GM18951 (cell line): ENCODE measurements around the gene ZSWIM2.

Experiments
- POLR2A ChIP-seq: IDR thresholded peaks from 4 replicates; pipeline ENCODE4 v1.6.1; 2011; ENCODE audit warnings: mild to moderate bottlenecking; ENCODE audit not compliant: insufficient read length, insufficient read depth; ENCODE audit errors: extremely low read depth
- in situ Hi-C: fragments of 300-500 bp; cut with MboI; formaldehyde crosslinking; loops from one replicate; pipeline ENCODE4 v1.12.0; 2022; ENCODE audit warnings: low sequenced_read_pairs, mixed read lengths, inconsistent platforms; ENCODE audit not compliant: unreplicated experiment

The ZSWIM2 gene, protein sequence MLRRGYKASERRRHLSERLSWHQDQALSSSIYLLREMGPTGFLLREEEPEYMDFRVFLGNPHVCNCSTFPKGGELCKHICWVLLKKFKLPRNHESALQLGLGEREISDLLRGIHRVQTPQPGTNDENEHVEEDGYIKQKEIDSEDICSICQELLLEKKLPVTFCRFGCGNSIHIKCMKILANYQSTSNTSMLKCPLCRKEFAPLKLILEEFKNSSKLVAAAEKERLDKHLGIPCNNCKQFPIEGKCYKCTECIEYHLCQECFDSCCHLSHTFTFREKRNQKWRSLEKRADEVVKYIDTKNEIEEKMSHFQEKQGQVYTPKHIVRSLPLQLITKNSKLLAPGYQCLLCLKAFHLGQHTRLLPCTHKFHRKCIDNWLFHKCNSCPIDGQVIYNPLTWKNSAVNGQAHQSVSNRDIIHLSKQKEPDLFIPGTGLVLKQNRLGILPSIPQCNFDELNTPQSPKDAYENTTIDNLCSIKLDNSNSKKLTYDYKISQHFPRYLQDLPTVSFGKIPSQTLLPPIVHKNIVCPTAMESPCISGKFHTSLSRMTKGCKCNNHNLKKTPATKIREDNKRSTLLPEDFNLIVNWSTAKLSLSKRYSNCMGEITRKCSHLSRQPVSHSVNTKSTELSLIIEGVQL

DNA sequence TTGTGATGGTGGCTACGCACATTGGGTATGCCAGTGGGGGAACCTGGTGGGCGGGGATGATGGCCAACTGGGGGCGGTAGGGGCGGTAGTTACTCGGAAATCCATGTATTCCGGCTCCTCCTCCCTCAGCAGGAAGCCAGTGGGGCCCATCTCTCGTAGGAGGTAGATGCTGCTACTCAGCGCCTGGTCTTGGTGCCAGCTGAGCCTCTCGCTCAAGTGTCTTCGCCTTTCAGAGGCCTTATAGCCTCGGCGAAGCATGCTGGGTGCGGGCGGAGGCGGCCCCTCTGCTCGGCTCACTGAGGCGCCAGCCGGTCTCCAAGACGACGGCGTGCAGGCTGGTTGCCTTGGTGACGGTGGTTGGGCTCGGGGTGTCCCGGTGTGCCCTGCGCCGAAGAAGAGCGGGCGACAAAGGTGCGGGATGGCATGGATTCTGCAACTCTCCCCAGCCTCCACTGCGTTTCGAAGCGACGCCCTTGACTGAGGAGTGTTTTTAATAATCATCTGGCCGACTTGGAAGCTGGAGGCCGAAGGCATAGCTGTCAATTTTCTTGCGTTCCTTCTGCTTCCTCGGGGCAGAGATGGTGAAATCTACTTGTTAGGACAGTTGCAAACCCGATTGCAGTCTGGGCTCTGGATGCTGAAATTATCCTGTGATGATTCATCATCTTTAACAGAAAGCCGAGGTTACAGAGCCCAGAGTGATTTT lies at the start of gene ZSWIM2:
ZSWIM2 (minus strand) TSS at position 298 of the 706 bp plus-strand sequence; CDS start at position 258, 40 bp downstream.
- TF ChIP-seq POLR2A: no peak
- in situ Hi-C loops: no loop called here

DNA sequence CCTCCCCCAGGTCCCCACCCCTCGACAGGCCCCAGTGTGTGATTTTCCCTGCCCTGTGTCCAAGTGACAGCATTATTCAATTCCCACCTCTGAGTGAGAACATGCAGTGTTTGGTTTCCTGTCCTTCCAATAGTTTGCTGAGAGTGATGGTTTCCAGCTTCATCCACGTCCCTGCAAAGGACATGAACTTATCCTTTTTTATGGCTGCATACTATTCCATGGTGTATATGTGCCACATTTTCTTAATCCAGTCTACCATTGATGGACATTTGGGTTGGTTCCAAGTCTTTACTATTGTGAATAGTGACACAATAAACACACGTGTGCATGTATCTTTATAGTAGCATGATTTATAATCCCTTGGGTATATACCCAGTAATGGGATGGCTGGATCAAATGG lies 47.2 kb upstream of the ZSWIM2 start:
- in situ Hi-C loops: loop anchor here (25.0 kb wide), 1 partner anchor 566 kb away; no protein-coding TSS in a partner anchor

DNA sequence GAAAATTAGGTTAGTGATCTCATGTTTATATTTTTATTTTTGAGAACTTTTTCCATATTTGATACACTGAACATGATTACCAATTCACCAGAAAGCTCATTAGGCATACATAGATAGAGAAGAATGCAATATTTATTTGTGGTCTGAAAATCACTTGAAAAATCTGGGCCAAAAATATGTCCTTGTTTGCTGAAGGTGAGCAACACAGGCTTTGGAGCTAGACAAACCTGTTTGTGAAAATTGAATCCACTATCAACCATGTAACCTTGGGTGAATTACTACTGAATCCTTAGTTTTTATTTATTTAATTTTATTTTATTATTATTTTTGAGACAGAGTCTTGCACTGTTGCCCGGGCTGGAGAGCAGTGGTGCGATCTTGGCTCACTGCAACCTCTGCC lies 46.5 kb upstream of the ZSWIM2 start:
- in situ Hi-C loops: loop anchor here (25.0 kb wide), 1 partner anchor 567 kb away; no protein-coding TSS in a partner anchor
- no peak for TF ChIP-seq POLR2A

DNA sequence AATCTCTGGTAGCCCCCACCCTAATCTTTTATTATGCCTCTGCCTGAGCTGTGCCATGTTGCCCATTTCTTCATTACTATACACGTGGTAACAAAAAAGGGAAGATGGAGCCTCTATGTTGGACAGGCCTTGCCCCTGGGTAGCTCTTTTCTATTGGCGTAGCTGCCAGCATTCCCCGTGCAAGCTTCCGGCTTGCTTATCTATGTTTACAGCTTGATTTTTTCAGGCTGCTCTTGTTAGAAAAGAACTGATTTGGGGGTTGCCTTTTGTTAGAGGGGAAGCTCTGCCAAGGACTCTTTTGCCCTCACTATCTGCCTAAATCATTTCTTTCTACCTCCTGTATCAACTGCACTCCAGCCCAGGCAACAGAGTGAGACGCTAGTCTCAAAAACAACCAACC lies 45.5 kb upstream of the ZSWIM2 start:
- in situ Hi-C loops: loop anchor here (25.0 kb wide), 1 partner anchor 568 kb away; no protein-coding TSS in a partner anchor
- TF ChIP-seq POLR2A: no peak

DNA sequence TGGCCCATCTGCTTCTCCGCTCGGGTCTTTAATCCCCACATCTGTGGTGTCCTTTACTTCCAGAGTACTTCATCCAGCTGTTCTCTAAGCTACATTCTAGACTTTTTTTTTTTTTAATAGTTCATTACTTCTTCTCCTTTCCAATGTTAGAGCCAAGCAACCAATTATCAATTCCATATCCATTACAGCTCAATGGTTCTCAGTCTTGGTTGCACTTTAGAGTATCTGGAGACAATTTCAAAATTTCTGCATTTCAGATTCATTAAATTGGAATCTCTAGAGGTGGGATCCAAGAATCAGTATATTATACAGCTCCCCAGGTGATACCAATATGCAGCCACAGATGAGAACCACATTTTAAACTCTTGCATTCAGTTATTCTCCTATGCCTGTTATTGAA lies 43.9 kb upstream of the ZSWIM2 start:
- in situ Hi-C loops: loop anchor here (25.0 kb wide), 1 partner anchor 569 kb away; no protein-coding TSS in a partner anchor

DNA sequence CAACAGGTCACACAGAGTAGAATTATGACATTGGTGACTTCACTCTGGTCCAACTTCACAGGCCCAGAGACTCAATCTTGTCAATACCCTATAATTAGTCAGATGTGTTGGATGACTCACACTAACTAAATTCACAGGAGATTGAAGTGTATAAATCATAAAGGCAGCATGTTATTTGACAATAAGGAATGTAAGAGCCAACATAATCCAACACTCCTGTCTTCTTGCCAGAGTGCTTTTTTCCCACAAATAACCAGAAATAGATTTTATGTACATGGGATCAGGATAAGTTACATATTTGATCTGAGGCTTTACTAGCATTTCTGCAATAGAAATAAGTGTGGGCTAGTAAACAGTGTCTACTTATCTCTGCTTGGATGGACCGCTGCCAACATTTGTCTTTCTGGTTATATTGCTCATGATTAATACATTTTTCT lies 42.2 kb upstream of the ZSWIM2 start:
- TF ChIP-seq POLR2A: no peak
- in situ Hi-C loops: loop anchor here (25.0 kb wide), 1 partner anchor 571 kb away; no protein-coding TSS in a partner anchor

More for the DNA sequence above, 43.9 kb upstream of the ZSWIM2 start:
- TF ChIP-seq POLR2A: no peak

DNA sequence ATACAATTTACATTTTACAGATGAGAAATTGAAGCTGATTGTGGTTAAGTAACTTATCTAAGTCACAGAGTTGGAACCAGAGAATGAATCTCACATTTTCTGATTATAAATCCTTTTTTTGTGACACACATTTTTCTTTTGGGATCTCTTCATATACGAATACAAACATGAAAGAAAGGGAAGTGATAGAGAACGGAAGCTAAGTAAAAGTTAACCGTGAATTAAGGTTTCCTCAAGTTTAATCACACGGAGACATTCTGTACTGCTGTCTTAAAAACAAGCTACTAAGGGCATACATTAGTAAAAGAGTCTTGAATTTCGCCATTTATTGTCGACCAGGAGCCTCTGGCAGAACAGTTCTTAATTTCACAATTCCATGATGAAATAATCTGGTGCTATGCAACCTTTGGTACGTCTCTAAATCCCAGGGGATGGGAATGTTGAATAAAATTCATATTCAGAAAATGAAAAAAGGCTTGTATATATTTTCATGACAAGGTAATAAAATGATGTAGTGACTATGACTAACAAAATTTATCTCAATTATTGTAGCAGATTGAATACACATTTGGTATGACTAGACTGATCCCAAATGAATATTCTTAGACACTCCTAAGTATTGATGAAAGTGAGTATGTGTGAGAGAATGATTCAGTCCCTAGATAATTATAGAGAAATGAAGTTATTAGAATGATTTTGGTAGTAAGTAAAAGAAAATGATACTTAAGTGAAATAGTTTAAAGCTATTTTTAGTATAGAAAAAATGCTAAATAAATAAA lies 40.3 kb upstream of the ZSWIM2 start:
- no peak for TF ChIP-seq POLR2A
- in situ Hi-C loops: loop anchor here (25.0 kb wide), 1 partner anchor 573 kb away; no protein-coding TSS in a partner anchor

DNA sequence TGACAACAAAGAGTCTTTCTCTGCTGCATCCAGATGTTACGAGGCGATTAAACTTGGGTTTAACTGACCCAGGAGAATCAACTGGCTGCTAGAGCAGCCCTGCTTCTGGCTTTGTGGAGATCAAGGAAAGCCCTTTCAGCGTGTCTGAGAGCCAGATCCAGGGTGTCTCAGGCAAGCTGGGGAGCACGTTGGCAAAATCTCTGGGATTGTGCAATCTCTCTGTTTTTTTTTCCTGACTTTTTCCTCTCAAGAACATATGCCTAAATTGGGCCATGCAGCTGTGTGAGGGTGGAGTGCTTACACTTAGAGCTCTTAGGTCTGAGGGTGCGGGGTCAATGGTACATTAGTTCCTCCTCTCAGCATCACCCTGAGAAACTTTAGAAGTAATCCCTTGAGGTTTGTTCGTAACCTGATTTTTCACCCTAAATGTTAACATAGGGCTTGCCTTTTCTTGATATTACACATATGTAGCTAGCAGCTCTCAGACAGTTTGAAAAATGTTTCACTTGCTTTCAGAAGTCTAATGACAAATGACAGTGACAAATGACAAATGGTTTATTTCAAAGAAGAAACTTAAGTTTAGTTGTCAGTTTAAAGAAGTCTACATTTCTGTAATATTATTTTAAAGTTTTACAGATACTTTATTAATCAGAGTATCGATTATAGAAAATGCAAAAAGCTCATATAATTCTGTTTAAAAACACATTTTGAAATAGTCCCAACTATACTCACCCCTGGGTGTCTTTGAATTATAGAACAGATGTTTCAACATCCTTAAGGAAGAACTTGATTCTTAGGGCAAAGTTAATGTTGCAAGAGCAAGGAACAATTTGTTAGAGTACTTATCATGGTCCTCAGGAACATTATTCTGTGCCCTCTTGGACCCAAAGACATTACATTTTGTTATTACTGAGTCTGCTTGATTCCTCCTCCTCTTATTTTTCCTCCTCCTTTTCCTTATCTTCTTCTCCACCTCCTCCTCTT lies 38.4 kb upstream of the ZSWIM2 start:
- in situ Hi-C loops: loop anchor here (25.0 kb wide), 1 partner anchor 575 kb away; no protein-coding TSS in a partner anchor
- TF ChIP-seq POLR2A: no peak

DNA sequence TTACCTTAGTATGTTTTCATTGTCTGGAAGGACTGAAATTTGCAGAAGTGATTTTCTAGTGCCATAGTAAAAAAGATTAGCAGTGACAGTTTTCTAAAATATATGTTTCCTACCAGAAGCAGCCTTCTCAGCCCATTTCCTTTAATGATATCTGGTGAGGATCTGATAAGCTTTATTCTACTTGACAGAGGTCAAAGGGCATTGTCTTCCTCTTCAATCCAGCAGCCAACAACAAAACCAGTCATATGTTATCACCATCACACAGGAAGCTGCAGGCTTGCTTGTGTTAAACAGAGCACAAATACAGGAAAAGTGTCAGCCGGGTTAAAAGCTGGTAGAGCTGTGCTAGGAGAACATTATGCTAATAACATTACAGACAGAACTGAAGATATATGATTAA lies 35.6 kb upstream of the ZSWIM2 start:
- no peak for TF ChIP-seq POLR2A
- in situ Hi-C loops: loop anchor here (25.0 kb wide), 1 partner anchor 578 kb away; no protein-coding TSS in a partner anchor

DNA sequence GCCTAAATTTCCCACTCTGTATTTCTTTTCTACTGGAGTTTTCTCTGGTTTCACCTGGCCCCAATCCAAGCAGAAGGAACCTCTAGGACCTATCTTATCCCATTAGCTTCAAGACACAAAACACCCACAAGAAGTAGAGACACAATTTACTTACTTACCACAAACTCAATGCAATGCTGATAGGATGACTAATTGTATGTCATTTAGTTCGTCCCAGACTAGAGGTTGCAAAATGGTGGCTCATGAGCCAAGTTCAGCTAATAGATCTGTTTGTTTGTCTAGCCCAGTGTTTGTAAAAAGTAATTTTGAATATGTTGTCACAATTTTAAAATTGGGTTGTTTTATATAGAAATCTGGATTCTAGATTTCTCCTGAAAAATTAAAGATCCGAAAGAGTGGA lies 34.7 kb upstream of the ZSWIM2 start:
- no peak for TF ChIP-seq POLR2A
- in situ Hi-C loops: loop anchor here (25.0 kb wide), 1 partner anchor 579 kb away; no protein-coding TSS in a partner anchor

DNA sequence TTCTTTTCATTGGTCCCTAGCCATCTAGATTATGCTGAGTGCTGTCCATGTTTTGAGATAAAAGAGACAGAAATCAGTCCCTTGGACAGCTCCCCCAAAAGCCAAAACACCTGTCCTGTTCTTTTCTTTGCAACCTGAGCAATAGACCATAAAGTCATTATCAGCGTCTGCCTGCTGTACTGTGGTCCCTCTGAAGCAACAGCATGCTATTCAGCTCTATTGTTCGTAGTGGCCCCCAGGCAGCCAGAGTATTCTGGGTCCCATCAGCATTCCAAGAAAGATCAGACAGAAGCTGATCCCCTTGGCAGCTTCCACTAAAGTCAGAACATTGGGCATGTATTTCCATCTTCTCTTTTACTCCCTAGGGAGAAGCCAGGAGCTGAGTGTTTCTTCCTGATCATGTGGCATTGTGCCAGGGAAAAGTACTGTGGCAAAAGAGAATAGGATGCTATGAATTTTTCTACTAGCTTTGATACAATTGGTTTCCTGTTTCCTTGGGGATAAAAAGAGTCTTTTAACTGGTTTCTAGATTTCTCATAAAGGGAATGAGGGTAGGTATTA lies 33.6 kb upstream of the ZSWIM2 start:
- in situ Hi-C loops: loop anchor here (25.0 kb wide), 1 partner anchor 580 kb away; no protein-coding TSS in a partner anchor
- no peak for TF ChIP-seq POLR2A
